GM18499 (cell line): ENCODE data around the gene YWHAH.

Experiments used
- ATAC-seq: cut with Tn5 transposase; IDR thresholded peaks from one replicate; pipeline ENCODE4 v1.9.1; 2021; ENCODE audit warnings: moderate number of reproducible peaks; ENCODE audit not compliant: insufficient read depth, unreplicated experiment

The YWHAH gene

GRCh38 chr22:31943978-31944699, at the start of gene YWHAH:
TSS of gene YWHAH (plus strand) at chr22:31944535. CDS start at chr22:31944734, 199 bp downstream.
- ATAC-seq = no peak

- no peak for ATAC-seq
These were observed 48.8 kb upstream of the YWHAH start for GRCh38 chr22:31895411-31896123.

DNA sequence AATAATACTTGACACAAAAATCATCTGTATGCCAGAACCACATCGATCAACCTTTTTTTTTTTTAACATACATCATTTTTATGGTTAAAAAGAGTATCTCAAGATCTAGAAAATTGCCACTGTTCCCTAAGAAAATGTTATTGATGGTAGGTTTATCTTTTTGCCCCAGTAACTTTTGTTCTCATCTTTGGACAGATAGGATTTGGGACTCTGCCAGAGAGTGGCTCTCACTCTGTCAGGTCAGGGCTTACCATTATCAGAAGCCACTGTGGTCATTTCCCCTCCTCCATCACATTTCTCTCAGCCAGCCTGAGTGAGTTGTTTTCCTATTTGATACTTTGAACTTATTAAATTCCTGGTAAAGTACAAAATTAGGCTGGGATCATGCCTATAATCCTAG, 47.9 kb upstream of the YWHAH start:
- ATAC-seq = no peak

DNA sequence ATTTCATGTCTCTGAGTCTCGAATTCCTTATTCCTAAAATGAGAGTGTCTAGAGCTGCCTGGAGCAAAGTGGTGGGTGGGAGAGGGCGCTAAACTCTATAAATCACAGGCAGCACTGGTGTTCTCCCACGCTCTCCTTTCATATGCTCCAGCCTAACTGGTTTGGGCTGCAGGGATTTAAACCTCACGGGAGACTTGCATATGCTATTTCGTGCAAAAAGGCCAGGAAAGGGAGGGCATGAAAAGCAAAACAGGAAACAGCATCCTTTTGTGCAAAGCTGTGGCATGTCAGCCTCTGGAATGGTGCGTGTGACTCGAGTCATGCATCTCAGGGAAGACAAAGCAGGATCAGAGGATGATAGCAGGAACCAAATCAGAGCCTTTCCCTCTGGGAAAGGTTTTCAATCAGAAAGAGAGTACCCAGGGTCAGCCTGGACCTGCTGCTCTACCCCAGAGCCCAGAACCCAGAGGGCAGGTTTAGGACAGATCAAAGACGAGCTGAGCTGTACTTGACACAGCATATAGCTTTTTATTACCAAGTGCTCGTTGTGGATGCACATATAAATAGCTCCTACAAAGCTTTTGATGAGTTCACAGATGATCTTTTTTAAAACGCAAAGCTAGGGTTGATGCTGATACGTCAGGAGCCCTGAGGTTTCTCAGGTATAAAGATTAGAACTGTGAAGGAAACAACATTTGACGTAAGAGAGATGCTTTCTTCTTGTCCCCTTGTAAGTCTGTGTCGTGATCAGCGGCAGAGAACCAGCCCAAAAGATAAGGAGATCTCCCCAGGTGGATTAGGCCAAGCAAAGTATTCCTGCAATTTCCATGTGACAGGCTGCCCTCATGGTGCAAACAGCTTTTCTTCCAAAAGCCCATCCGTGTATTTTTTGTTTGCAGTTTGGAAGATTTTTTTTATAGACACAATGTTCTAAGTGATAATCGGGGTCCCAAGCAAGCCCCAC, 46.2 kb upstream of the YWHAH start:
- ATAC-seq = no peak

DNA sequence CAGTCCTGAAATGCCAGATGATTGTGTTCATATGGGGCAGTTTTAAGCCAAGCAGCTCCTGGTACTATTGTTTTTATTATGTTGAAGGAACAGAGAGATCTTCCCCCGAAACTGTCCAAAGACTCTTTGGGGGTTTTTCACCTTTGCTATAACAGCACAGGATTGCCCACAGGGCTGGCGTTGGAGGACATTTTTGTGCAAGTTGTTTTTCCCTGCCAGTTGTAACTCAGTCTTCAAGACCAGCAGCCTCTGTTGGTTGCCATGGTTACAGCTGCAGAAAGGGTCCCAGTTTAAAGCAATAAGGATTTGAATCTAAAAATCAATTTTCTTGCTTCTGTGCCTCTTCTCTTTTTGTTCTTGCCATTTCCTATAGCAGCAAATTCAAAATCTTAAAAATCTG, 45.4 kb upstream of the YWHAH start:
- no peak for ATAC-seq

GRCh38 chr22:31899669-31900068, 44.7 kb upstream of the YWHAH start:
- no peak for ATAC-seq

DNA sequence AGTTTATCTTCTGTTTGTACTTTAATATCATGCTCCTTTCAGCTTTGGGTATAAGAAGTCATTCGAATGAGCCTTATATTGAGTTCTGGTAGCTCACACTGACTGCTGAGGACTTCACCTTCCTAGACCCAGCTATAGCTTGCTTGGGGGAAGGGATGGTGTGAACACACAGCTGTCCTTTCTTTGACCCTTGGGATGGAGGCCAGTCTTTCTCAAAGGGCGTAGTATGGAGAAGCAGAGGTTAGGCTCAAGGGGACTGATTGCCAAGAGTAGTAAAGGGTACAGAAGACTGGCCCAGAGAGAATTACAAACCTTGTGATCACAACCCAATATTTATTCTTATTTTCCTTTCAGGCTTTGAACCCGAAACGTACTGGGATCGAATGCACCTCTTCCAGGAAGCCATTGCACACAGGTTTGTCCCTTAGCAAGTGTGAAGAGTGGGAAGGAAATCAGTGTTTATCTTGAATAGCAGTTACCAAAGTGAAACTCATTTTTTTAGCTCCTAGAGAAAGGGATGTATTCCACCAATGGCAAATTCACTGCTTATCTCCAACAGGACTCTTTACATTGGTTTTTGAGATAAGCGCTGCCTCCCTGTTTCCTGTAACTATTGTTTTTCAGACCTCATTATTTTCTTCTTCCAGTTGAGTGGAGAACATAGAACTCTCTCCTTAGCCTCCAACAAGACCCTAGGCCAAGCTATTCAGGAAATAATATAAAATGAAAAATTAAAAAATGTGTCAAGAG, 42.8 kb upstream of the YWHAH start:
- ATAC-seq = no peak

GRCh38 chr22:31904651-31905050, 39.7 kb upstream of the YWHAH start:
- no peak for ATAC-seq

DNA sequence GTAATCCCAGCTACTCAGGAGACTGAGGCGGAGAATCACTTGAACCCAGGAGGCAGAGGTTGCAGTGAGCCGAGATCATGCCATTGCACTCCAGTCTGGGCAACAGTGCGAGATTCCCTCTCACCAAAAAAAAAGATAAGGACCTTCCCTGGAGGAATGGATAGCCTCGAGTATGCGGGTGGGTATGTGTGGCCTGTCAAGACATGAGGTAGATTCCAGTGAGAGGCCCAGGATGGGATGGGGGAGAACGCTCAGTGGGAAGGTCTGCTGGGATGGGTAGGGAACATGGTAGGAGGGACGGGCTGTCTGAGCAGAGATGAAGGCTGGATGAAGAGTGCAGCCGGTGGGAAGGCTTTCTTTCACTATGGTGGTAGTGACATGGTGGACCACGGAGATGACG, 39.0 kb upstream of the YWHAH start:
- no peak for ATAC-seq

GRCh38 chr22:31906086-31906485, 38.2 kb upstream of the YWHAH start:
- no peak for ATAC-seq

DNA sequence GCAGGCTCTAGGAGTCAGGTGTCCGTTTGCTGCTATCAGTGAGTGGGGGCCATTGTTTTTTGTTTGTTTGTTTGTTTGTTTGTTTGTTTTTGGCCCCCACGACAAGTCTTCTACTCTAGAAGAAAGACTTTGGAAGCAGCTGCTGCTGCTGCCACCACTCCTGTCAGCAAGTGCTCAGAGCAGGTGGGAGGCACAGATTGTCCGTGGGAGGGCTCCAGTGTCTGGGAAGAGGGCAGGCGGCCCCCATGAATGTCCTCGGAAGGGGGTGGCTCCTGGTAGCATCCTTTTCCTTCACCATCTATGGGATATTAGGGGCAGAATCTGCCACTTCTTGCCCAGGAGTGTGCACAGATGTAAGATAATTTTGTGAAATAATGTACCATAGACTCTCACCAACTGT, 37.8 kb upstream of the YWHAH start:
- ATAC-seq = no peak

DNA sequence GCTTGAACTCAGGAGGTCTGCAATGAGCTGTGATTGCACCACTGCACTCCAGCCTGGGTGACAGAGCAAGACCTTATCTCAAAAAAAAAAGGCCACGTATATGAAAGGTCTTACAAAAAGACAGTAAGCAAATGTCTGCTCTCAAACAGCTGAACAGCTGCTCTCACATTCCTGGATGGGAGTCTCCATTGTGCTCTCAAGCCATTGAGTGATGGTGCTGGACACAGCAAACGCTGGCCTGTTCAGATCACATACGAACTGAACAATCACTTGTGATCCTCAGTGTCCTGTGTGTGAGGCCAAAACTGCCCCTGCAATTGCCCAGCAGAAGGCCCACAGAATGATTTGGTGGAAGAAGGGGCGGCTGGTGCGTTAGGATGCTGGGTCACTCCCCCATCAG, 34.4 kb upstream of the YWHAH start:
- no peak for ATAC-seq

GRCh38 chr22:31911565-31912406, 32.5 kb upstream of the YWHAH start:
- no peak for ATAC-seq

DNA sequence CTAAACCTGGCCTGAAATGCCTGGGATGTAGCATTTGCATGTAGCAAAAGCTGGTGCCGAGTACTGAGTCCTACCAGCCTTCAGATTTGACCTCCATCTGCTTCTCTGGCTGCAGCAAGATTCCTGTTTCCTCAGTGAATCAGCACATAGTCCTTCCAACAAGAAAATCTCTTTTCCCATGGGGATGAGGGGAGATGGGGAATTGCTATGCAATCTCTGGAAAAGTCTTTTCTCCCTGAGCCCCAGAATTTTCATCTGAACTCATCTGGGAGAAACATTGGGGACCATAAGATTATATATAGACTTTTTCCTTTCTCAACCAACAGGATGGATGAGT, 32.0 kb upstream of the YWHAH start:
- ATAC-seq = no peak

GRCh38 chr22:31915586-31915985, 28.7 kb upstream of the YWHAH start:
- ATAC-seq = no peak

GRCh38 chr22:31917227-31917921, 27.0 kb upstream of the YWHAH start:
- no peak for ATAC-seq

GRCh38 chr22:31919730-31920129, 24.6 kb upstream of the YWHAH start:
- ATAC-seq = no peak

- no peak for ATAC-seq
These were observed 24.0 kb upstream of the YWHAH start for GRCh38 chr22:31920306-31920705.

- no peak for ATAC-seq
These were observed 23.2 kb upstream of the YWHAH start for GRCh38 chr22:31921106-31921505.
